H9 (cell line): ENCODE measurements around the gene ACBD6. TPM values are rescaled to one million over a fixed set of nuclear protein-coding genes. Genes with fewer than 3 reads are reported as not detected.

Experiments used
- DNase-seq: peaks from one replicate; pipeline ENCODE4 v3.0.0-alpha.2; 2017
- H2AFZ ChIP-seq: one replicate; pipeline ENCODE4 v1.6.1; 2013; ENCODE audit warnings: mild to moderate bottlenecking, low read length, control low read depth, moderate library complexity
- H2AK5ac ChIP-seq: 2 replicates; pipeline ENCODE4 v1.6.1; 2013; ENCODE audit warnings: low read length, control low read depth, mixed read lengths; ENCODE audit not compliant: insufficient read length
- H2BK120ac ChIP-seq: one replicate; pipeline ENCODE4 v1.6.1; 2013; ENCODE audit warnings: low read depth, mild to moderate bottlenecking, low read length, control low read depth, inconsistent platforms; ENCODE audit not compliant: poor library complexity, severe bottlenecking
- H2BK12ac ChIP-seq: 2 replicates; pipeline ENCODE4 v1.6.1; 2013; ENCODE audit warnings: low read length, control low read depth, mixed read lengths, low read depth; ENCODE audit not compliant: insufficient read length
- H2BK15ac ChIP-seq: 2 replicates; pipeline ENCODE4 v1.6.1; 2013; ENCODE audit warnings: low read depth, low read length, control low read depth
- H2BK20ac ChIP-seq: one replicate; pipeline ENCODE4 v1.6.1; 2013; ENCODE audit warnings: low read depth, mild to moderate bottlenecking, low read length, control low read depth, inconsistent platforms; ENCODE audit not compliant: poor library complexity, severe bottlenecking
- H2BK5ac ChIP-seq: 2 replicates; pipeline ENCODE4 v1.6.1; 2013; ENCODE audit warnings: low read length, control low read depth, mixed read lengths; ENCODE audit not compliant: insufficient read length
- H3K14ac ChIP-seq: 2 replicates; pipeline ENCODE4 v1.6.1; 2013; ENCODE audit warnings: low read length, control low read depth; ENCODE audit not compliant: insufficient read depth
- H3K18ac ChIP-seq: 2 replicates; pipeline ENCODE4 v1.6.1; 2013; ENCODE audit warnings: low read depth, mild to moderate bottlenecking, mixed read lengths, low read length, control low read depth; ENCODE audit not compliant: insufficient read length
- H3K23ac ChIP-seq: 2 replicates; pipeline ENCODE4 v1.6.1; 2013; ENCODE audit warnings: low read length, control low read depth, mixed read lengths, low read depth; ENCODE audit not compliant: insufficient read length
- H3K23me2 ChIP-seq: 2 replicates; pipeline ENCODE4 v1.6.1; 2013; ENCODE audit warnings: low read depth, mild to moderate bottlenecking, mixed read lengths, low read length, control low read depth; ENCODE audit not compliant: insufficient read length, poor library complexity, severe bottlenecking
- H3K27ac ChIP-seq: 2 replicates; pipeline ENCODE4 v1.5.1; 2013; ENCODE audit warnings: low read length, control low read depth, mixed read lengths, low read depth; ENCODE audit not compliant: insufficient read length
- H3K27me3 ChIP-seq: 2 replicates; pipeline ENCODE4 v1.6.1; 2013; ENCODE audit warnings: low read length, control low read depth, inconsistent platforms; ENCODE audit not compliant: insufficient read depth
- H3K4ac ChIP-seq: 2 replicates; pipeline ENCODE4 v1.6.1; 2013; ENCODE audit warnings: low read depth, mild to moderate bottlenecking, control low read depth, inconsistent platforms, low read length, moderate library complexity
- H3K4me1 ChIP-seq: 2 replicates; pipeline ENCODE4 v1.6.1; 2013; ENCODE audit warnings: low read length, control low read depth, inconsistent platforms; ENCODE audit not compliant: insufficient read depth
- H3K4me2 ChIP-seq: 2 replicates; pipeline ENCODE4 v1.6.1; 2013; ENCODE audit warnings: low read length, control low read depth, mixed read lengths; ENCODE audit not compliant: insufficient read length, insufficient read depth
- H3K56ac ChIP-seq: 2 replicates; pipeline ENCODE4 v1.6.1; 2013; ENCODE audit warnings: low read depth, mild to moderate bottlenecking, mixed read lengths, low read length, control low read depth; ENCODE audit not compliant: insufficient read length
- H3K79me1 ChIP-seq: 2 replicates; pipeline ENCODE4 v1.6.1; 2013; ENCODE audit warnings: low read depth, mild to moderate bottlenecking, moderate library complexity, low read length, control low read depth, inconsistent platforms; ENCODE audit not compliant: insufficient read depth, poor library complexity, severe bottlenecking
- H3K79me2 ChIP-seq: 2 replicates; pipeline ENCODE4 v1.6.1; 2013; ENCODE audit warnings: low read length, control low read depth, inconsistent platforms; ENCODE audit not compliant: insufficient read depth
- H3K9ac ChIP-seq: 2 replicates; pipeline ENCODE4 v1.6.1; 2013; ENCODE audit warnings: low read length, control low read depth, mixed read lengths; ENCODE audit not compliant: insufficient read length; ENCODE audit errors: extremely low read depth
- H3K9me3 ChIP-seq: one replicate; pipeline ENCODE4 v1.6.1; 2013; ENCODE audit warnings: low read depth, low read length, inconsistent platforms; ENCODE audit not compliant: control insufficient read depth
- H3T11ph ChIP-seq: one replicate; pipeline ENCODE4 v1.6.1; 2013; ENCODE audit warnings: mild to moderate bottlenecking, low read length, control low read depth, inconsistent platforms
- H4K20me1 ChIP-seq: one replicate; pipeline ENCODE4 v1.6.1; 2013; ENCODE audit not compliant: control insufficient read depth, insufficient read length, insufficient read depth
- H4K5ac ChIP-seq: 2 replicates; pipeline ENCODE4 v1.6.1; 2013; ENCODE audit warnings: low read depth, mild to moderate bottlenecking, mixed read lengths, low read length, control low read depth; ENCODE audit not compliant: insufficient read length
- H4K8ac ChIP-seq: replicated peaks from 2 replicates; pipeline ENCODE4 v1.6.1; 2013; ENCODE audit warnings: low read length, control low read depth, mixed read lengths, low read depth; ENCODE audit not compliant: insufficient read length
- H4K91ac ChIP-seq: 2 replicates; pipeline ENCODE4 v1.6.1; 2013; ENCODE audit warnings: low read depth, mild to moderate bottlenecking, moderate library complexity, mixed read lengths, low read length, control low read depth; ENCODE audit not compliant: insufficient read length
- H3K27ac Mint-ChIP-seq, 3 experiments: 2 replicates in 2 of 3; 3 replicates in 1 of 3; pipeline ENCODE4 v1.8.0; 2020 to 2021; ENCODE audit warnings: mixed read lengths in 3 of 3, mild to moderate bottlenecking in 1 of 3, moderate library complexity in 1 of 3
- H3K27me3 Mint-ChIP-seq: 2 replicates; pipeline ENCODE4 v1.8.0; 2021; ENCODE audit warnings: low read depth, mild to moderate bottlenecking, moderate library complexity, mixed read lengths
- H3K36me3 Mint-ChIP-seq, 3 experiments: 2 replicates in 2 of 3; 3 replicates in 1 of 3; pipeline ENCODE4 v1.8.0; 2020 to 2021; ENCODE audit warnings: low read depth in 3 of 3, mixed read lengths in 3 of 3; ENCODE audit not compliant: insufficient read depth in 1 of 3
- H3K4me1 Mint-ChIP-seq, 2 experiments: 2 replicates each; pipeline ENCODE4 v1.8.0; 2020; ENCODE audit warnings: mixed read lengths in 2 of 2
- H3K4me3 Mint-ChIP-seq, 2 experiments: 2 replicates in 1 of 2; 3 replicates in 1 of 2; pipeline ENCODE4 v1.8.0; 2020 to 2021; ENCODE audit warnings: mild to moderate bottlenecking in 2 of 2, mixed read lengths in 2 of 2, moderate library complexity in 1 of 2
- H3K9me3 Mint-ChIP-seq, 2 experiments: 2 replicates in 1 of 2; 3 replicates in 1 of 2; pipeline ENCODE4 v1.8.0; 2020; ENCODE audit warnings: mild to moderate bottlenecking in 2 of 2, mixed read lengths in 2 of 2, moderate library complexity in 1 of 2
- CTCF ChIP-seq: fragments of 200-600 bp; sonication (generic); conservative IDR thresholded peaks from 3 replicates; pipeline ENCODE4 v1.8.0; 2021; ENCODE audit warnings: antibody characterized with exemption, mild to moderate bottlenecking
- WGBS: extraction: QIAGEN DNeasy Blood & Tissue Kit; methylation state at CpG from one replicate; pipeline ENCODE4 v1.1.7; 2013; ENCODE audit warnings: missing lambda C conversion rate, low lambda C conversion rate, mixed read lengths; ENCODE audit not compliant: insufficient read length; ENCODE audit errors: extremely low coverage; 5-methylcytosine and 5-hydroxymethylcytosine counted together
- total RNA-seq: library from RNA; stranded (reverse); gene quantifications from 2 replicates; pipeline ENCODE4 v1.2.1, GENCODE V29; 2021

ACBD6 gene
- total RNA-seq, 1 experiment from 2014 or later = 51.4 TPM

GRCh38 chr1:180508725-180509097 lies 6.3 kb upstream of the ACBD6 start:
- Histone ChIP-seq H3T11ph (no peak overlapping the region), H3K9ac (no peak overlapping the region), H4K20me1 (no peaks in the 10 kb centered on the region), H3K27ac (no peak overlapping the region), H3K4me1 (no peaks in the 10 kb centered on the region), H2AFZ (no peak overlapping the region), H4K91ac (no peak overlapping the region), H3K23ac (no peak overlapping the region), H3K4me2 (no peak overlapping the region), H3K23me2 (no peaks in the 10 kb centered on the region), H3K56ac (no peak overlapping the region), H3K79me1 (no peaks in the 10 kb centered on the region), H4K5ac (no peak overlapping the region), H2BK12ac (no peak overlapping the region), H2AK5ac (no peak overlapping the region), H3K79me2 (no peaks in the 10 kb centered on the region), H3K4ac (no peak overlapping the region), H3K18ac (no peak overlapping the region), H4K8ac (no peak overlapping the region), H3K27me3 (no peaks in the 10 kb centered on the region), H3K9me3 (peaks cover 10% of the 10 kb centered on the region), H3K14ac (no peak overlapping the region), H2BK120ac (no peak overlapping the region), H2BK20ac (no peak overlapping the region), H2BK5ac (no peak overlapping the region), H2BK15ac (no peak overlapping the region)
- H3K4me3 Mint-ChIP-seq = no peak overlapping the region
- peaks cover 5% of the 10 kb centered on the region for H3K27me3 Mint-ChIP-seq
- no CpG with 5 or more reads among the region's 21 CpGs for WGBS
- peaks cover 9 to 11% of the 10 kb centered on the region in 2 experiments for H3K4me1 Mint-ChIP-seq
- H3K9me3 Mint-ChIP-seq = peaks cover 24% of the 10 kb centered on the region in 2 experiments
- TF ChIP-seq CTCF = no peak
- H3K36me3 Mint-ChIP-seq = peaks cover 1 to 34% (median 12%) of the 10 kb centered on the region in 3 experiments; a peak in 5 of 7 replicates
- no peak overlapping the region for H3K27ac Mint-ChIP-seq
- no peak for DNase-seq
